ENCODE data around the gene FKBP14.
"Not testable (repeated sequence)": the region's sequence is repeated elsewhere in the genome, so short reads cannot be mapped to it uniquely, and the experiment has no call there.

Gene FKBP14

DNA sequence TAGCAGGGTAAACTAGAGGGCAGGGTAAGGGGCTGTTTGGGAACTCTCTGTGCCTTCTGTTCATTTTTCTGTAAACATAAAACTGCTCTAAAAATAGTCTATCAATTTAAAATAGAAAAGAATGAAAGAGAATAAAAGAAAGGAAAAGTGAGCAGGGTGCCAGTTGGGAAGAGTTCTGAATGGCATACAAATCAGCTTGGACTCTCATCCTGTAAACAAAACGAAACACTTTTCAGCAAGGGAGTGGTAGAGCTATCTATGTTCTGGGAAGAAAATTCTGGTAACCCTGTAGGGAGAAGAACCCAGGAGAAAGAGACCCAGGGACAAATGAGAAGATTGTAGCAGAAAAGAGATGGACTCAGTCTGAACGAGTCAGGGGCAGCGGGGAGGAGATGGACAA is 61.5 kb downstream of the FKBP14 start:
- no peak for TF ChIP-seq CTCF (IDR thresholded peaks at IDR 0.05; ENCODE audit: low read depth, low read length)
- H3K4me3 ChIP-seq (ENCODE audit: low read depth, low read length): no peak overlapping the region
- DNase-seq: no peak
- H3K27ac ChIP-seq: no peak overlapping the region
- peaks cover 21% of the 10 kb centered on the region for H3K36me3 ChIP-seq
- H3K9me3 ChIP-seq (ENCODE audit: severe bottlenecking): no peaks in the 10 kb centered on the region
- no peaks in the 10 kb centered on the region for H3K27me3 ChIP-seq (ENCODE audit: insufficient read depth, low read depth, severe bottlenecking)

DNA sequence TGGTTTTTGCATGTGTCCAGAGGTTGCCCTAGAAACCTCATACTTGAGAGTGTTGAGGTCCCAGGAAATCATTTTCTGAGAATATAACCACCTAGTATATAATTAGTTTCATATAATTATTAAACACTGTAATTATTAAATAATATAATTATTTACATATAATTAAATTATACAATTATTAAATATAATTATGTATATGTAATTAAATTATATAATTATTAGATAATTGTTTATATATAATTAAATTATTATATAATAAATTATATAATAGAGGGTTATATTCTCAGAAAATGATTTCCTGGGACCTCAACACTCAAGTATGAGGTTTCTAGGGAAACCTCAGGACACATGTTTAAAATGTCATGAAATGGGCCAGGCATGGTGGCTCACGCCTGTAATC is 64.5 kb downstream of the FKBP14 start:
- Histone ChIP-seq H3K36me3 (peaks cover 7% of the 10 kb centered on the region), H3K9me3 (ENCODE audit: severe bottlenecking) (no peaks in the 10 kb centered on the region), H3K27ac (no peak overlapping the region), H3K4me3 (ENCODE audit: low read depth, low read length) (no peak overlapping the region), H3K27me3 (ENCODE audit: insufficient read depth, low read depth, severe bottlenecking) (no peaks in the 10 kb centered on the region)
- no peak for TF ChIP-seq CTCF (IDR thresholded peaks at IDR 0.05; ENCODE audit: low read depth, low read length)
- DNase-seq: no peak

DNA sequence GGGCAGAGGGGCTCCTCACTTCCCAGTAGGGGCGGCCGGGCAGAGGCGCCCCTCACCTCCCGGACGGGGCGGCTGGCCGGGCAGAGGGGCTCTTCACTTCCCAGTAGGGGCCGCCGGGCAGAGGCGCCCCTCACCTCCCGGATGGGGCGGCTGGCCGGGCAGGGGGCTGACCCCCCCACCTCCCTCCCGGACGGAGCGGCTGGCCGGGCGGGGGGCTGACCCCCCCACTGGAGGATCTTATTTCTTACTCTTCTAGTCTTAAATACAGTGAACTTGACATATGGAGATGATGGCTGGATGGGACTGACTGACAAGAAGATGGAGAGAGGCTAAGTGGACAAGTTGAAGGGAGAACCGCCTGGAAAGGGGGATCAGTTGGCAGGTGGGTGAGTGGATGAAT is 64.9 kb downstream of the FKBP14 start:
- H3K4me3 ChIP-seq (ENCODE audit: low read depth, low read length); DNase-seq; H3K27ac ChIP-seq; H3K27me3 ChIP-seq (ENCODE audit: insufficient read depth, low read depth, severe bottlenecking); H3K36me3 ChIP-seq; H3K9me3 ChIP-seq (ENCODE audit: severe bottlenecking): not testable (repeated sequence)
